Measurements from ENCODE around the gene HRH1. TPM values are rescaled to one million over a fixed set of nuclear protein-coding genes. Genes with fewer than 3 reads are reported as not detected.

The HRH1 gene
- total and polyA plus RNA-seq, 9 donors = 3.4 to 24.1 (median 6.0) TPM

GRCh38 chr3:11290743-11291680 is 136.7 kb downstream of the HRH1 start:
- peaks cover 16% of the 10 kb centered on the region for H3K4me1 ChIP-seq (ENCODE audit: insufficient read depth)
- TF ChIP-seq EP300 (IDR thresholded peaks at IDR 0.05) = no peak
- TF ChIP-seq CTCF (IDR thresholded peaks at IDR 0.05) = no peak
- TF ChIP-seq POLR2A (IDR thresholded peaks at IDR 0.05) = no peak
- H3K36me3 ChIP-seq = no peaks in the 10 kb centered on the region
- H3K4me3 ChIP-seq = no peak overlapping the region
- no peaks in the 10 kb centered on the region for H3K9me3 ChIP-seq
- WGBS, 3 donors = 78 to 90% (median 89%) methylated on average over 11 of the region's 11 CpGs
- intact Hi-C loops (cut with DNase I) = no loop called here
- no peak overlapping the region for H3K27ac ChIP-seq
- no peaks in the 10 kb centered on the region for H3K27me3 ChIP-seq
- no peak for DNase-seq

- Histone ChIP-seq H3K4me1 (ENCODE audit: insufficient read depth) (peaks cover 16% of the 10 kb centered on the region), H3K4me3 (no peak overlapping the region), H3K36me3 (no peaks in the 10 kb centered on the region), H3K27ac (no peak overlapping the region), H3K9me3 (no peaks in the 10 kb centered on the region), H3K27me3 (no peaks in the 10 kb centered on the region)
- no peak for TF ChIP-seq EP300 (IDR thresholded peaks at IDR 0.05)
- no peak for DNase-seq
- WGBS, 3 donors = 91 to 96% (median 95%) methylated on average over 5 of the region's 5 CpGs
- intact Hi-C loops (cut with DNase I) = no loop called here
Measured at GRCh38 chr3:11291808-11292207, 137.5 kb downstream of the HRH1 start.

- no peak overlapping the region for H3K27ac ChIP-seq
- H3K9me3 ChIP-seq = no peaks in the 10 kb centered on the region
- intact Hi-C loops (cut with DNase I) = no loop called here
- DNase-seq = no peak
- no peaks in the 10 kb centered on the region for H3K36me3 ChIP-seq
- H3K4me3 ChIP-seq = no peak overlapping the region
- H3K27me3 ChIP-seq = no peaks in the 10 kb centered on the region
- no peak for TF ChIP-seq EP300 (IDR thresholded peaks at IDR 0.05)
- TF ChIP-seq POLR2A (IDR thresholded peaks at IDR 0.05) = no peak
- TF ChIP-seq CTCF (IDR thresholded peaks at IDR 0.05) = no peak
- H3K4me1 ChIP-seq (ENCODE audit: insufficient read depth) = no peaks in the 10 kb centered on the region
- WGBS, 3 donors = 60 to 66% (median 64%) methylated on average over 4 of the region's 4 CpGs
Measured at GRCh38 chr3:11297126-11297525, 142.8 kb downstream of the HRH1 start.

- no peaks in the 10 kb centered on the region for H3K4me1 ChIP-seq (ENCODE audit: insufficient read depth)
- intact Hi-C loops (cut with DNase I) = no loop called here
- no peaks in the 10 kb centered on the region for H3K27me3 ChIP-seq
- H3K4me3 ChIP-seq = no peak overlapping the region
- no peak overlapping the region for H3K27ac ChIP-seq
- H3K9me3 ChIP-seq = no peaks in the 10 kb centered on the region
- TF ChIP-seq CTCF (IDR thresholded peaks at IDR 0.05) = no peak
- TF ChIP-seq EP300 (IDR thresholded peaks at IDR 0.05) = no peak
- TF ChIP-seq POLR2A (IDR thresholded peaks at IDR 0.05) = no peak
- no peaks in the 10 kb centered on the region for H3K36me3 ChIP-seq
- WGBS, 3 donors = 94 to 99% (median 96%) methylated on average over 3 of the region's 3 CpGs
- DNase-seq = no peak
Measured at GRCh38 chr3:11300970-11301369, 146.7 kb downstream of the HRH1 start.

- no peak overlapping the region for H3K27ac ChIP-seq
- DNase-seq = no peak
- H3K36me3 ChIP-seq = no peaks in the 10 kb centered on the region
- H3K27me3 ChIP-seq = no peaks in the 10 kb centered on the region
- TF ChIP-seq EP300 (IDR thresholded peaks at IDR 0.05) (no peak), CTCF (IDR thresholded peaks at IDR 0.05) (no peak), POLR2A (IDR thresholded peaks at IDR 0.05) (no peak)
- no peak overlapping the region for H3K4me3 ChIP-seq
- peaks cover 6% of the 10 kb centered on the region for H3K4me1 ChIP-seq (ENCODE audit: insufficient read depth)
- intact Hi-C loops (cut with DNase I) = no loop called here
- H3K9me3 ChIP-seq = no peaks in the 10 kb centered on the region
Measured at GRCh38 chr3:11302444-11302843, 148.2 kb downstream of the HRH1 start.

All from ovary (tissue), 9 donors.